VCaP (cell line): ENCODE data around the gene CNGA2.

ENCODE experiments used
- H3K27ac ChIP-seq: fragments of 450-650 bp; 2 replicates; pipeline ENCODE4 v1.5.1; 2017
- TF ChIP-seq, protein P1 (sequence below): fragments of 450-650 bp; conservative IDR thresholded peaks from 2 replicates; pipeline ENCODE4 v1.5.1; 2017; ENCODE audit warnings: mild to moderate bottlenecking, moderate library complexity

CNGA2 gene

DNA sequence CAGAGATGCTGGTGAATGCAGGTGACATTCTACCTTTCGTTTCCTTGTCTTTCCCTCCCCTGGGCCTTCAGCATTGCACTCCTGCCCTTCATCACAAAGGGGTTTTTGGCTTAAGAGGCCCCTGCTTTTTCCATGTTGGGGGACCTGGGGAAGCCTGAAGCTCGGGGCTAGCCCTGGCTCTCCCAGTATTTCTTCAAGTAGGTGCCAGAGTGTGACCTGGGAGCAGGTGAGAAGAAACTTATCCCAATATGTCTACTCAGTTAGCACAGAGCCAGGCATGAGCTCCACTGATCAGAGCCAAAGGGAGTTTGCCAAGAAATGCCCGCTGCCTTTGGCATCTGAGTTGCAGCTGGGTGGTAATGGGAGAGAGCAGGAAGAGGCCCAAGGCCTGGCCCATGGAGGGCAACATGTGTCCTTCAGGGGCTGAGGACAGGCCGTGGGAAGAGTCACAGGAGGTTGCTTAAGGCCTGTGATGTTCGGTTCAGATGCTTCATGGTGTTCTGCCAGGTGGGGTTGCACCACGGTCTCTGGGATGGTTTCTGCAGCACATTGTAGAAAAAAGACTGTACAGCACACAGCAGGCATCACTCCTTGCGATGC, 31.7 kb upstream of the CNGA2 start:
- TF ChIP-seq, protein P1, sequence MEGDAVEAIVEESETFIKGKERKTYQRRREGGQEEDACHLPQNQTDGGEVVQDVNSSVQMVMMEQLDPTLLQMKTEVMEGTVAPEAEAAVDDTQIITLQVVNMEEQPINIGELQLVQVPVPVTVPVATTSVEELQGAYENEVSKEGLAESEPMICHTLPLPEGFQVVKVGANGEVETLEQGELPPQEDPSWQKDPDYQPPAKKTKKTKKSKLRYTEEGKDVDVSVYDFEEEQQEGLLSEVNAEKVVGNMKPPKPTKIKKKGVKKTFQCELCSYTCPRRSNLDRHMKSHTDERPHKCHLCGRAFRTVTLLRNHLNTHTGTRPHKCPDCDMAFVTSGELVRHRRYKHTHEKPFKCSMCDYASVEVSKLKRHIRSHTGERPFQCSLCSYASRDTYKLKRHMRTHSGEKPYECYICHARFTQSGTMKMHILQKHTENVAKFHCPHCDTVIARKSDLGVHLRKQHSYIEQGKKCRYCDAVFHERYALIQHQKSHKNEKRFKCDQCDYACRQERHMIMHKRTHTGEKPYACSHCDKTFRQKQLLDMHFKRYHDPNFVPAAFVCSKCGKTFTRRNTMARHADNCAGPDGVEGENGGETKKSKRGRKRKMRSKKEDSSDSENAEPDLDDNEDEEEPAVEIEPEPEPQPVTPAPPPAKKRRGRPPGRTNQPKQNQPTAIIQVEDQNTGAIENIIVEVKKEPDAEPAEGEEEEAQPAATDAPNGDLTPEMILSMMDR: no peak

DNA sequence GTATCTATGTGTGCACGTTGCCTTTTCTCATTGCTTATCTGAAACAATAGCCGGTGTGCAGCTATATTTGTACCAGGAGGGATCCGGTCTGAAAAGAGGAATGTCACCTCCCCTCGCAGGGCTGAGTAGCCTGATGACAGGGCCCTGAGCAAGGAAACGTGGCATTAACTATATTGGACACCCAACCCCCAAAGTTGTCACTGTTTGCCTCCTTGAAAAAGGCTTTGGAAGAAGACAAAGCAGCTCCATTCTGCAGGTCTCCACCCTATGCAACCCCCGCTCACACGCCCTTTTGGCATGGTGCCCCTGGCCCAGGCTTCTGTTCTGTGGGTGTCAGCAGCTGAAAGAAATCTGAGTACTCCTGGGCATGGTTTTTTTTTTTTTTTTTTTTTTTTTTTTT, 31.1 kb upstream of the CNGA2 start:
- H3K27ac ChIP-seq: no peak overlapping the region
- TF ChIP-seq, protein P1: no peak

More for the DNA sequence above, 31.7 kb upstream of the CNGA2 start:
- H3K27ac ChIP-seq: no peak overlapping the region

DNA sequence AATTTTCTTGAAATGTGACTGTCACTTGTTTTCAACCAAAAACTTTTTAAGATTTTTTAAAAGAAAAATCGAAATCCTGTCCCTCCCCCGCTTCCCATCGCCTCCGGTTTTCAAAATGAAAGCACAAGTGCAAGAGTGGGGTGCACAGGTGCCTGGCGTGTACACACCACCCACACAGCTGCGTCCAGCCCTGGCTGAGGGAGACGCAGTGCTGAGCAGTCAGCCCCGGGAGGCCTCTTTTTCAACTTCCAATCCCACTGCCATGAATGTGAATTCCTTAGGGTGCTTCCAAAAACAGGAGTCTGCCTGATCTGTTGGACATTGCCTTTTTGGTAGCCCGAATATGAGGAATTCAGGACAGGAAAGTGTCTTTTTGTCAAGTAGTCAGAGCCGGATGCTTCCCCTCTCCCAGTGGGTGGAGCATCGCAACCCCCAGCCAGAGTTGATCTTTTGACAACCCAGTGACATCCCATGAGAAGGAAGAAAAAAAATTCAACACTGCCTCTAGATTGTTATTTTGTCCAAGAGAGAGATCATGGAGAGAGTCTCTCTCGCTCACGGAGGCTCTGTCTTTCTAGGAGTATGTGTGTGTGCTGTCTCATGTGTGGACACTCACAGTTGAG, 30.4 kb upstream of the CNGA2 start:
- TF ChIP-seq, protein P1: no peak
- H3K27ac ChIP-seq: no peak overlapping the region

DNA sequence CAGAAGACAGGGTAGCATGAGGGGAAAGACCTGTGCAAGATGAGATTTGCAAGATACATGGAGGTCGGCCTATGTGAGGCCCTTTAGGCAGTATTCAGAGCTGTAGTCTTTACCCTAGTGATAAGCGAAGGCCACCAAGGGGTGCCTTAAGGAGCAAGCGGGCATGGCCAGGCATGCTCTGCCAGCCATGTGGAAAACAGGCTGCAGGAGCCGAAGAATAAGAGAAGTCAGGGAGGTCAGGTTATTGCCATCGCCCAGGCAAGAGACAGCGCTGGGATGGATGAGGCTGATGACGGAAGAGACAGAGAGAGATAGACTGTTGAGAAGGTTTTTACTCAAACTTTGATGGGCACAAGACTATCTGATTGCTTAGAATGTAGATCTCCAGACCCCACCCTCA, 25.7 kb upstream of the CNGA2 start:
- TF ChIP-seq, protein P1: no peak
- H3K27ac ChIP-seq: no peak overlapping the region

DNA sequence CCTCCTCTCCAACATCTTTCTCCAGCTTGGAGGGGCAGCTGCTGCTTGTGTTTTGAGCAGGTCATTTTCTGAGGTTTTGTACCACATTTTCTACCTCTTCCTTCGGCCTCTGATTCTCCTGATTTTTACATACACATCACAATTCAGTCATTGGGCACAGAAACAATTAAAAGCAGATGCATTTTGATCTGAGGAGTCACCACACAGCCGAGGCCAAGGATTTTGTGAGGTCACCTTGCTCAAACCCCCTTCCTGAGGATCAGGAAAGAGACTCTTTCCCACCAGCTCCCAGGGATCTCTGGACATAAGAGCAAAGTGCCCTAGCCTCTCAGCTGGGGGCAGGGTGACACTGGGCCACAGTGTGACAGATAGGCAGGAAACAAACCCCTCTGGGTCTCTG, 24.1 kb upstream of the CNGA2 start:
- no peak overlapping the region for H3K27ac ChIP-seq
- TF ChIP-seq, protein P1: no peak

DNA sequence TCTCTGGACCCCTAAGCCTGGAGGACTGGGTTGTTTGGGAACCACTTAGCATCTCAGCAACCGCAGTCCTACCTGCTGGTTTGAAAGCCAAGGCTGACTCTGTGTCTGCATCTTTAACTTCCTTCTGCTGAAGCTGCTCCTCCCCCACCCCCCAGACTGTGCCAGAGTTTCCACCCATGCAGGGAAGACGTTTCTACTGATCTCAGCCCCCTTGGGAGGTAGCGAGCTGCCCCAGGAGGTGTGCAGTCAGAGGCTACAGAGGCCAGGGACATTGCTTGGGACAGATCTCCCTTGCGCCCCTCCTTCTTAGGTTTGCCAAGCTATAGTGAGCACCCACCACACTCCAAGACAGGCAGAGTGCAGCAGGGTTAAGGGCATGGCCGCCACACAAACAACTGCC, 23.4 kb upstream of the CNGA2 start:
- TF ChIP-seq, protein P1: no peak
- H3K27ac ChIP-seq: no peak overlapping the region

DNA sequence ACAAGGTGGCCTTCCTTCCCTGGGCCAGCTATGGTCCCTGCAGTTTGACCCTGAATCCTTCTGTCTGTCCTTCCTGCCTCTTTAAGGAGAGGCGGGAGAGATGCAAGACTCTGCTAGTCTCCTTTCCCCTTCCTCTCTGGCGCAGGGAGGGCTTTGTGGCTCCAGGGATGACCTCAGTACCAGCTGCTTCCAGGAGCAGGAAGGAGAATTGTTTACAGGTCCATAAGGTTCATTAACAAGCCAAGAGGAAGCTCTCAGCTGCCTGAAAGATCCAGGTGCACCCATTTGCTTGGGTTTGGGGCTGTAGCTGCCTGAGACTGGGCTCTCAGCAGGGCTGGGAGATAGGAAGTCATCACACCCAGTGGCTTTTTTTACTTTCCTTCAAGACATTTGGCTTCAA, 22.8 kb upstream of the CNGA2 start:
- H3K27ac ChIP-seq: no peak overlapping the region
- TF ChIP-seq, protein P1: no peak
